ENCODE measurements around the gene XXYLT1. TPM values are rescaled to one million over a fixed set of nuclear protein-coding genes. Genes with fewer than 3 reads are reported as not detected.

The XXYLT1 gene
- total and polyA plus RNA-seq, 2 of the 4 experiments (the other 2 are of a cell fraction): 14.7 to 18.1 TPM

DNA sequence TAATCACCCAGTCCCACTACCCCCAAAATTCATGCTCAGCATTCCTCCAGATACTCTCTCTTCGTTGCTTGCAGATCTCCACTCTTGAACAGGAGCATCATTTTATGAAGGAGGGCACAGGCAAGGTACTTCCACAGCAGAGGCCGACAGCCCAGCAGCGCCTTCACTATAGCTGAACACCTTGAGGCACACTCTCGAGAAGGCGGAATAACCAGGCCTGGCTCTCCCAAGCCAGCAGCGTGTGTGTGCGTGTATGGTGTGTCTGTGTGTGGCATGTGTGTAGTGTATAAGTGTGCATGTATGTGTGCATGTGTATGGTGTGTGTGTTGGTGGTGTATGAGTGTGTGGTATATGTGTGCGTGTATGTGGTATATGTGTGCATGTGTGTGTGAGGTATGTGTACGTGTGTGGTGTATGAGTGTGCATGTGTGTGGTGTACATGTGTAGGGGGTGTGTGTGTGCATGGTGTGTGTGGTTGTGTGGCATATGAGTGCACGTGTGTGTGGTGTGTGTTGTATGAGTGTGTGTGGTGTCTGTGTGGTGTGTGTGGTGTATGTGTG lies 161.8 kb downstream of the XXYLT1 start:
- H3K4me1 ChIP-seq (ENCODE audit: control insufficient read depth, insufficient read depth, low read length): no peaks in the 10 kb centered on the region
- no peak overlapping the region for H2BK15ac ChIP-seq (ENCODE audit: low read depth, low read length)
- DNase-seq: no peak
- no peak overlapping the region for H3K9ac ChIP-seq (ENCODE audit: low read depth, low read length)
- no peaks in the 10 kb centered on the region for H3K36me3 ChIP-seq (ENCODE audit: control insufficient read depth, insufficient read depth, low read length)
- H3K4me2 ChIP-seq (ENCODE audit: low read depth, low read length): no peak overlapping the region
- dilution Hi-C loops (cut with HindIII; ENCODE audit: low sequenced_read_pairs, unreplicated experiment): no loop called here
- no peak overlapping the region for H3K56ac ChIP-seq (ENCODE audit: extremely low read depth, insufficient read depth, low read length)
- H4K8ac ChIP-seq (ENCODE audit: low read depth in 2 of 2, low read length in 2 of 2): no peak overlapping the region; a peak in 1 of 4 replicates
- in situ Hi-C loops (cut with MboI; ENCODE audit: low sequenced_read_pairs): loop anchor here (5.0 kb wide), 1 partner anchor 432 kb away; no protein-coding TSS in a partner anchor
- no peak overlapping the region for H2AK9ac ChIP-seq (replicated peaks; ENCODE audit: low read depth, low read length, poor library complexity)
- H3K9me1 ChIP-seq (ENCODE audit: insufficient read depth, low read length): peaks cover 12% of the 10 kb centered on the region; the same call in 1 of the 2 replicates
- ATAC-seq (ENCODE audit: low read depth): no peak
- H3K4me3 ChIP-seq (ENCODE audit: insufficient read depth, low read depth, low read length): no peak overlapping the region
- H4K5ac ChIP-seq (ENCODE audit: low read depth, low read length): no peak overlapping the region
- no peak overlapping the region for H4K91ac ChIP-seq (ENCODE audit: insufficient read depth, low read depth, low read length)
- no peak for TF ChIP-seq CHD1 (IDR thresholded peaks at IDR 0.05; ENCODE audit: low read depth, low read length)
- no peak for TF ChIP-seq USF2 (IDR thresholded peaks at IDR 0.05; ENCODE audit: low read depth, low read length)
- TF ChIP-seq MXI1 (IDR thresholded peaks at IDR 0.05; ENCODE audit: borderline replicate concordance, low read depth, low read length): no peak
- no peak for TF ChIP-seq BHLHE40 (IDR thresholded peaks at IDR 0.05; ENCODE audit: low read depth, low read length)
- TF ChIP-seq MAFK (IDR thresholded peaks at IDR 0.05; ENCODE audit: low read depth, low read length): no peak
- no peak for TF ChIP-seq RFX5 (IDR thresholded peaks at IDR 0.05; ENCODE audit: low read depth, low read length)
- TF ChIP-seq CTCF (conservative IDR thresholded peaks at IDR 0.05; ENCODE audit: low read depth, low read length): no peak
- no peak for TF ChIP-seq RAD21 (IDR thresholded peaks at IDR 0.05; ENCODE audit: low read length)
- TF ChIP-seq MAZ (IDR thresholded peaks at IDR 0.05; ENCODE audit: borderline replicate concordance, low read depth, low read length): no peak
- no peak for TF ChIP-seq POLR2A (IDR thresholded peaks at IDR 0.05; ENCODE audit: low read depth, low read length)
- TF ChIP-seq FOS (IDR thresholded peaks at IDR 0.05; ENCODE audit: low read depth, low read length): no peak
- TF ChIP-seq RCOR1 (IDR thresholded peaks at IDR 0.05; ENCODE audit: insufficient replicate concordance, low read length): no peak
- no peak for TF ChIP-seq CEBPB (IDR thresholded peaks at IDR 0.05; ENCODE audit: low read depth, low read length)
- no peak for TF ChIP-seq NFE2L2 (IDR thresholded peaks at IDR 0.05; ENCODE audit: low read depth, low read length)
- H2BK5ac ChIP-seq (ENCODE audit: low read depth, low read length, poor library complexity, severe bottlenecking): peak overlapping the region; percentile 37
- no peak overlapping the region for H3K18ac ChIP-seq (ENCODE audit: low read depth, low read length)
- no peaks in the 10 kb centered on the region for H4K20me1 ChIP-seq (ENCODE audit: insufficient read depth, low read length)
- H2AK5ac ChIP-seq (ENCODE audit: low read depth, low read length): peak overlapping the region; percentile 45; the same call in 1 of the 2 replicates
- intact Hi-C loops (cut with micrococcal nuclease): loop anchor here (5.0 kb wide), 1 partner anchor 88 kb away; no protein-coding TSS in a partner anchor
- H3K23ac ChIP-seq (ENCODE audit: low read depth, low read length): no peak overlapping the region
- H2BK20ac ChIP-seq (ENCODE audit: low read depth, low read length): no peak overlapping the region
- no peak overlapping the region for H3K27ac ChIP-seq (ENCODE audit: insufficient read depth, low read length)
- H3K9me3 ChIP-seq (ENCODE audit: control insufficient read depth, insufficient read depth, low read length): no peaks in the 10 kb centered on the region
- ChIA-PET CTCF (no interaction called here), POLR2A (ENCODE audit: unreplicated experiment) (no interaction called here)
- H3K14ac ChIP-seq (replicated peaks; ENCODE audit: low read depth, low read length): no peak overlapping the region
- WGBS, 2 experiments (ENCODE audit: extremely low coverage in 2 of 2, insufficient read length in 1 of 2): 86% methylated on average over 9 of the region's 10 CpGs; no CpG with 5 or more reads in 1 of the 2 experiments
- no TSS peak for BruUV-seq (replicated peaks)
- H3K27me3 ChIP-seq (ENCODE audit: control insufficient read depth, insufficient read depth, low read length): no peaks in the 10 kb centered on the region
- no peak overlapping the region for H2BK120ac ChIP-seq (ENCODE audit: low read depth, low read length)
- no peak overlapping the region for H2AFZ ChIP-seq (replicated peaks; ENCODE audit: low read length, poor library complexity)
- peaks cover 3 to 20% of the 10 kb centered on the region in 2 experiments; a peak in 3 of 4 replicates for H3K79me1 ChIP-seq (ENCODE audit: low read depth in 1 of 2, low read length in 2 of 2)
- no peak overlapping the region for H3K4ac ChIP-seq (ENCODE audit: low read depth, low read length)

All from IMR-90 (cell line).